ENCODE measurements around the gene ASCL2.

Gene ASCL2

GRCh38 chr11:2272228-2272945 is 2.0 kb upstream of the ASCL2 start:
- no peak for DNase-seq (ENCODE audit: low read depth, low spot score)

GRCh38 chr11:2271327-2272227 is 1.2 kb upstream of the ASCL2 start:
- DNase-seq (ENCODE audit: low read depth, low spot score): no peak

GRCh38 chr11:2271077-2271326 is 614 bp upstream of the ASCL2 start:
- DNase-seq (ENCODE audit: low read depth, low spot score): no peak

- no peak for DNase-seq (ENCODE audit: low read depth, low spot score)
Measured at GRCh38 chr11:2269601-2270321, 627 bp downstream of the ASCL2 start.

GRCh38 chr11:2268729-2269600 is 1.4 kb downstream of the ASCL2 start:
- peak; percentile 37 for DNase-seq (ENCODE audit: low read depth, low spot score)

- no peak for DNase-seq (ENCODE audit: low read depth, low spot score)
Measured at GRCh38 chr11:2267851-2268728, 2.3 kb downstream of the ASCL2 start.

GRCh38 chr11:2267306-2267850 is 3.0 kb downstream of the ASCL2 start:
- DNase-seq (ENCODE audit: low read depth, low spot score): no peak

- DNase-seq (ENCODE audit: low read depth, low spot score): no peak
Measured at GRCh38 chr11:2266586-2267305, 3.6 kb downstream of the ASCL2 start.

GRCh38 chr11:2265854-2266585 is 4.4 kb downstream of the ASCL2 start:
- no peak for DNase-seq (ENCODE audit: low read depth, low spot score)

- no peak for DNase-seq (ENCODE audit: low read depth, low spot score)
Measured at GRCh38 chr11:2265396-2265795, 5.0 kb downstream of the ASCL2 start.

- no peak for DNase-seq (ENCODE audit: low read depth, low spot score)
Measured at GRCh38 chr11:2264366-2265053, 5.9 kb downstream of the ASCL2 start.

GRCh38 chr11:2263724-2264360 is 6.5 kb downstream of the ASCL2 start:
- DNase-seq (ENCODE audit: low read depth, low spot score): no peak

GRCh38 chr11:2263071-2263565 is 7.3 kb downstream of the ASCL2 start:
- no peak for DNase-seq (ENCODE audit: low read depth, low spot score)

GRCh38 chr11:2262301-2263070 is 7.9 kb downstream of the ASCL2 start:
- no peak for DNase-seq (ENCODE audit: low read depth, low spot score)

GRCh38 chr11:2261436-2262230 is 8.8 kb downstream of the ASCL2 start:
- DNase-seq (ENCODE audit: low read depth, low spot score): no peak
